TTC549 (cell line): ENCODE results near the gene OR11G2.
"Not testable (repeated sequence)": the region's sequence is repeated elsewhere in the genome, so short reads cannot be mapped to it uniquely, and the experiment has no call there.

ENCODE experiments used
- FAIRE-seq: peaks from 2 replicates; lab custom pipeline; 2012; peaks lifted over from hg19 to GRCh38; lab: Jason Lieb, UNC

Gene OR11G2

DNA sequence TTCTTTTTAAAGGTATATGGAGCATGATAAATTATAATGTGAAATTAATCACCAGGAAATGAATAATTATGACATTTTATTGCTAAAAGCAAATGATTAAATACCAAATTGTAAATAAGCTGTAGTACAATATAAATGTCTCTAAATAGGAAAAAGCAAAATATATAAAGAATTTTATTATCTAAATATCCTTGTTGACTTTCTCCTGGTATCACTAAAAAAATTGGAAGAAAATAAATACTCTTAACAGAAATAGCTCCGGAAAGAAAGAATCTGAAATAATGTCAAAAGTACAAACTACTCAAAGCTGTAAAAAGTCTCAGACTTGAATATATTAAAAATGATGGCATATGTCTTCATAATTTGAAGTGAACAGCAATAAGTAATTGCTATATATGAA lies 38.0 kb downstream of the OR11G2 start, which contains the start of gene OR11H7:
Gene OR11H7, plus strand, starts transcription at position 301 of the 400 bp plus-strand sequence.
- FAIRE-seq, result no peak

DNA sequence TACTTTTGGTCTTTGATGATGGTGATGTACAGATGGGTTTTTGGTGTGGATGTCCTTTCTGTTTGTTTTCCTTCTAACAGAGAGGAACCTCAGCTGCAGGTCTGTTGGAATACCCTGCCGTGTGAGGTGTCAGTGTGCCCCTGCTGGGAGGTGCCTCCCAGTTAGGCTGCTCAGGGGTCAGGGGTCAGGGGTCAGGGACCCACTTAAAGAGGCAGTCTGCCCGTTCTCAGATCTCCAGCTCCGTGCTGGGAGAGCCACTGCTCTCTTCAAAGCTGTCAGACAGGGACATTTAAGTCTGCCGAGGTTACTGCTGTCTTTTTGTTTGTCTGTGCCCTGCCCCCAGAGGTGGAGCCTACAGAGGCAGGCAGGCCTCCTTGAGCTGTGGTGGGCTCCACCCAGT lies 44.7 kb downstream of the OR11G2 start:
- FAIRE-seq, result not testable (repeated sequence)

DNA sequence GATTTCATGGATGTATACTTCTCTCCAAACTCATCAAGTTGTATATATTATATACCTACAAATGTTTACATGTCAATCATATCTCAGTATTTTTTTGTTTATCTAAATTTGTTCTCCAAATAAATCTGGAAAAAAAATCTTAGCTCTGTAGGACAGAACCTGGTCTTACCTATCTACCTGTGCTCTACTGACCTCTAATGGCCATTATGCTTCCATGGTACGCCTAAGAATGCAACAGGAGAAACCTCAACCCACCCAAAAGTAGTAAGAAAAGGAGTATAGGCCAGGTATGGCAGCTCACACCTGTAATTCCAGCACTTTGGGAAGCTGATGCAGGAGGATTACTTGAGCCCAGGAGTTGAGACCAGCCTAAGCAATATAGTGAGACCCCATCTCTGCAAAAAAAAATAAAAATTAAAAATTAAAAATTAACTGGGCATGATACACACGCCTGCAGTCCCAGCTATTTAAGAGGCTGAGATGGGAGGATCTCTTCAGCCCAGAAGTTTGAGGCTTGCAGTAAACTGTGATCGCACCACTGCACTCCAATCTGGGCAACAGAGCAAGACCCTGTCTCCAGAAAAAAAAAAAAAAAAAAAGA lies 57.0 kb downstream of the OR11G2 start:
- no peak for FAIRE-seq
